SU-DHL-6 (cell line): ENCODE measurements around the gene VWA5A.

ENCODE experiments used
- EZH2phosphoT487 ChIP-seq: fragments of 200-600 bp; sonication (generic), shearing (Covaris generic); conservative IDR thresholded peaks from 2 replicates; pipeline ENCODE4 v1.6.1; 2018; ENCODE audit warnings: mild to moderate bottlenecking, antibody characterized with exemption, low read length, moderate library complexity, mixed read lengths
- TF ChIP-seq, protein P1 (sequence below): fragments of 200-600 bp; sonication (generic); IDR thresholded peaks from one replicate; pipeline ENCODE4 v1.5.1; 2017; ENCODE audit warnings: antibody characterized with exemption, mild to moderate bottlenecking, low read length, moderate library complexity; ENCODE audit not compliant: insufficient read depth, poor library complexity, severe bottlenecking

DNA sequence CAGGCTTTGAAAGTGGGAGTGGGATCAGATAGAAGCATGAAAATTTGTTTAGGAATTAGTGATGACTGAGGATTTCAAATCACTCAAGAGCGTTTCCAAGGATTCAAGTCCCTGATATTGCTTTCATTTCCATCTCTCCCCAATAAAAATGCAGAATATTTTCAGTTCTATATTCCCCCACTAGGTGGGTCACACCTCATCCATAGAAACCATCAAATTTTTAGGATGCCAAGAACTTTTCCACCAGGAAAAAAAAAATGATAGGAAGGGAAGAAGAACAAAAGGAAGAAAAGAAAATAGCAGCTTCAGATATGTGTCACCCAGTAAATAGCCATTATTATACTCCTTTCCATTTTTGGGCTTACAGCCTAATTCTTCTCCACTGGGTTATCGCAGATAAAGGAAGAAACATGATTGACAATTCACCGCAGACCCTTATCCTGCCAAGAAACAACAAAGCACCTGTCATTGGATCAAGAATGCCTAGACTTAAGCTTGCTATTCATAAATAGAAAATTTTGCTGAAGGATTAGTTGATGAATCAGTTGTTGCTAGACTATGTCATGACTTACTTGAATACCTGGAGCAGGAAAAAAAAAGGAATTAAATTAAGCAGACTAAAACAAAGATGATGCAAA is 37.6 kb downstream of the VWA5A start:
- TF ChIP-seq, protein P1, sequence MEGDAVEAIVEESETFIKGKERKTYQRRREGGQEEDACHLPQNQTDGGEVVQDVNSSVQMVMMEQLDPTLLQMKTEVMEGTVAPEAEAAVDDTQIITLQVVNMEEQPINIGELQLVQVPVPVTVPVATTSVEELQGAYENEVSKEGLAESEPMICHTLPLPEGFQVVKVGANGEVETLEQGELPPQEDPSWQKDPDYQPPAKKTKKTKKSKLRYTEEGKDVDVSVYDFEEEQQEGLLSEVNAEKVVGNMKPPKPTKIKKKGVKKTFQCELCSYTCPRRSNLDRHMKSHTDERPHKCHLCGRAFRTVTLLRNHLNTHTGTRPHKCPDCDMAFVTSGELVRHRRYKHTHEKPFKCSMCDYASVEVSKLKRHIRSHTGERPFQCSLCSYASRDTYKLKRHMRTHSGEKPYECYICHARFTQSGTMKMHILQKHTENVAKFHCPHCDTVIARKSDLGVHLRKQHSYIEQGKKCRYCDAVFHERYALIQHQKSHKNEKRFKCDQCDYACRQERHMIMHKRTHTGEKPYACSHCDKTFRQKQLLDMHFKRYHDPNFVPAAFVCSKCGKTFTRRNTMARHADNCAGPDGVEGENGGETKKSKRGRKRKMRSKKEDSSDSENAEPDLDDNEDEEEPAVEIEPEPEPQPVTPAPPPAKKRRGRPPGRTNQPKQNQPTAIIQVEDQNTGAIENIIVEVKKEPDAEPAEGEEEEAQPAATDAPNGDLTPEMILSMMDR = no peak
- no peak for TF ChIP-seq EZH2phosphoT487
